AG09309 (cell line): Measurements from ENCODE around the gene TRABD2B.

Experiments used
- DNase-seq: peaks from one replicate; pipeline ENCODE4 v3.0.0-alpha.2; 2010; ENCODE audit warnings: low read depth
- H3K4me3 ChIP-seq: 2 replicates; pipeline ENCODE4 v1.5.1; 2011; ENCODE audit warnings: mild to moderate bottlenecking, low read depth, low read length, moderate library complexity; ENCODE audit not compliant: control insufficient read depth
- TF ChIP-seq, protein P1 (sequence below): IDR thresholded peaks from 2 replicates; pipeline ENCODE4 v1.5.1; 2011; ENCODE audit warnings: mild to moderate bottlenecking, low read depth, low read length, inconsistent platforms; ENCODE audit not compliant: insufficient read depth, control insufficient read depth; ENCODE audit errors: missing control alignments

Gene TRABD2B

DNA sequence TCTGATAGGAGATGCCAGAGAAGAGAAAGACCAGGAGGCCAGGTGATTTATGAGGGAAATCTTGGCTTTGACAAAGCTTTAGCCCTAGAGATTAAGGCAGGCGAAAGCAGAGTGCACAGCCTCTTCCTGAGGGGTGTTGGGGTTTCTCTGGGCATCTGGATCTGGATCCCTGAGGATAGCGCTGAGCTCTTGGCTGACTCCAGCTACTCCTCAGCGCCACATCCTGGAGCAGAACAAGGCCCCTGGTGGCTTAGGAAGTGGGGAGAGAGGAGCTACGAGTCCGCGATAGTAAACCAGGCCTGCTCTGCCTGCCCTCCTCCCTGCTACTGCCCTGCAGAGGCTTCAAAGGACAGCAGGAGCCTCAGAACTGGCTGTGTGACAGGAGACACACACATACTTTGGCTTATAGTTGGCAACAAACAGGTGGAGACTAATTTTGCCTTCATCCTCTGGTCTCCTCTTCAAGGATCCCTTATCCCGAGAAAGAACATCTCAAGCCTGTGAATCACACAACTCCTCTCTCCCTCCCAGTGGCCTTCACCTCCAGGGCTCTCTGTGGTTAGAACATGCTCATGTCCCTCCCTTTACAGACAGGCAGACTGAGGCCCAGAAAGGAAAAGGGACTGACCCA is 66.9 kb downstream of the TRABD2B start:
- H3K4me3 ChIP-seq = no peak overlapping the region
- DNase-seq = no peak
- TF ChIP-seq, protein P1, sequence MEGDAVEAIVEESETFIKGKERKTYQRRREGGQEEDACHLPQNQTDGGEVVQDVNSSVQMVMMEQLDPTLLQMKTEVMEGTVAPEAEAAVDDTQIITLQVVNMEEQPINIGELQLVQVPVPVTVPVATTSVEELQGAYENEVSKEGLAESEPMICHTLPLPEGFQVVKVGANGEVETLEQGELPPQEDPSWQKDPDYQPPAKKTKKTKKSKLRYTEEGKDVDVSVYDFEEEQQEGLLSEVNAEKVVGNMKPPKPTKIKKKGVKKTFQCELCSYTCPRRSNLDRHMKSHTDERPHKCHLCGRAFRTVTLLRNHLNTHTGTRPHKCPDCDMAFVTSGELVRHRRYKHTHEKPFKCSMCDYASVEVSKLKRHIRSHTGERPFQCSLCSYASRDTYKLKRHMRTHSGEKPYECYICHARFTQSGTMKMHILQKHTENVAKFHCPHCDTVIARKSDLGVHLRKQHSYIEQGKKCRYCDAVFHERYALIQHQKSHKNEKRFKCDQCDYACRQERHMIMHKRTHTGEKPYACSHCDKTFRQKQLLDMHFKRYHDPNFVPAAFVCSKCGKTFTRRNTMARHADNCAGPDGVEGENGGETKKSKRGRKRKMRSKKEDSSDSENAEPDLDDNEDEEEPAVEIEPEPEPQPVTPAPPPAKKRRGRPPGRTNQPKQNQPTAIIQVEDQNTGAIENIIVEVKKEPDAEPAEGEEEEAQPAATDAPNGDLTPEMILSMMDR = no peak

DNA sequence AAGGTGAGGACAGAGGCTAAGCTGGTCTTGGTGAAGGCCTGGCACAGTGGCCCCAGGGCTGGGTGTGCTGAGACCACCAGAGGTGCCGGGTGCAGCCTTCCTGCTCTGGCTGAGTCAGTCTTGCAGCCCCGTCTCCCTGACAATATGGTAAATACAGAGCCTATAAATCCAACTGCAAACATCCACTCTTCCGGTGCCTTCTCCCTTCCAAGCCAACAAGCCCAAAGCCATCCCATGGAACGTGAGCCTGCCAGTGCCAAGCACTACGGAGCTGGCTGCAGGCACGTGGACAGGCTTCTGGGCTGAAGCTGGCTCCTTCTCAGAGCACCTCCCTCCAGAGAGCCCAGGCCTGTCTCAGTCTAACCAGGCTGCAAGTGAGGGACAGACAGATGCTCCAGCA is 70.0 kb downstream of the TRABD2B start:
- no peak overlapping the region for H3K4me3 ChIP-seq
- no peak for DNase-seq
- TF ChIP-seq, protein P1 = no peak

DNA sequence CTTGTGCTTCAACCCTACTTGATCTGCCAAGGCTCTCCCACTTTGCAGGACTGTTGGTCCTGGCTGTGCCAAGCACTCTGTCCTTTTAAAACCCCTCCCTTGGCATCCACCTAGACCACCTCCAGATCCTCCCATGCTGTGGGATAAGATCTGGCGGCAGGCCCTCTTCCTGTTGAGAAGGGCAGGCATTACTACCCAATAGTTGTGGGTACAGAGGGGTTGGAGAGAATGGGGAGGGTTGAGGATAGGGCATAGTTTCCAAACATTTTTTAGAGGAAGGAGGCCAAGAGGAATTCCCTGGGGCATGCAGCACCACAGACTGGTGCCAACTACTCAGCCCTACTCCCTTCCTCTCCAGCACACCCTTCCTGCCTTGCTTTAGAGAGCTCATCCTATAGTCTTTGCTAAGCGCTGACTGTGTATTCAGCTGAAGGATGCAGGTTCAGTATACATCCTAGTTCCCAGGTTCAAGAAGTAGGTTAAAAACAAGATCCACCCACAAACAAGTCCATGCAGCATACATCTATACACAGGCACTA is 70.7 kb downstream of the TRABD2B start:
- no peak overlapping the region for H3K4me3 ChIP-seq
- TF ChIP-seq, protein P1 = no peak
- DNase-seq = no peak

DNA sequence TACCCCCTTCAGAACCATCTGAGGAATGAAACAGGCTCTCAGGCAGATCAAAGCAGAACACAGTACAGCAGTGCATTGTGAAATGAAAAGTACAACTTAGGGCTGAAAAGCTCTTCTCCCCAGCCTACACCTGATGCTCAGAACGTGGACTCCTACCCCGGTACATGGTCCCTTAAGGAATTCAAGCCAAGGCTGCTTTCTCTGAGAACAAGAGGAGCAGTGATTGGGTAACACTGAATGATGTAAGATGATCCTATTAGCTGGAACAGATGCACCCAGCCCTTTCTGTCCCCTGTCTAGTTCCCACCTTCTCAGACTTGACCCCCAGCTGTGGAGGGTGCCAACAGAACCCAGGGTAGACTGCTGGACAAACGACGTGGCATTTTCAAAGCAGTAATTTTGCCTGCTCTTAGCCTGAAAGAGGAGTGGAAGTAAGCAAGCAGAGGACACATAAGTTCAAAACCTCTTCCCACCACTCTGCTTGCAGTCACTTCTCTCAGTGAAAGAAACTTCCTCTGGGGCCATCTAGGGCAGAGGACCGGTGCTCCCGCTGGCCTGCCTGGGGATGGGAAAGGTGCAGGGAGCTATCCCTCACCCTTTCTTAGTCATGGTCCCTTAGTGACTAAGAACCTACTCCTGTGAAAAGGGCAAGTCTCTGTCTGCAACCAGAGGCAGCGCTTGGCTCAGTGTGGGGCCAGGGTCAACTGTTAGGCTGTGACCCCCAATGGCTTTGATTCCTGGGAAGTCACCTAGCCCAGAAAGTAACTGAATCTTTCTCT is 72.7 kb downstream of the TRABD2B start:
- TF ChIP-seq, protein P1 = no peak
- no peak overlapping the region for H3K4me3 ChIP-seq
- no peak for DNase-seq

DNA sequence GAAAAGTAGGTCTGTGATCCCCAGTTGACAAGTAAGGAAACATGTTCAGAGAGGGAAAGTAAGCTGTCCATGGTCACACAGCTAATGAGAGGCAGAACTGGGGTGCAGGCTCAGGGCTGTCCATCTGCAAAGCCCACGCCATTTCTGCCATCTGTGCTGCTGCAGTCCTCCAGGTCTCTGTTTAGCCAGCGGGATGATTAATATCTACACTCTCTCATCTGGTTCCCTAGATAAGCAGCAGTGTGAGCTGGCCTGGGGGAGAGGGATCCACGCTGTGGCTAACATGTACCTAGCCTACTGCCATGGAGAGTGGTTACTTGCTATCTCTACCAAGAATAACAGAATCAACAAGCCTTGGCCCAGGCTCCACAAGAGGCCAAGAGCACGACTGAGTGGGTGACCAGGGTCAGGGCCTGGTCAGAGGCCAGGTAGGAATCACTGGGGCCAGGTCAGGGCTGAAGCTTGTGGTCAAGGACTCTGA is 75.2 kb downstream of the TRABD2B start:
- H3K4me3 ChIP-seq = no peak overlapping the region
- TF ChIP-seq, protein P1 = no peak
- DNase-seq = no peak

DNA sequence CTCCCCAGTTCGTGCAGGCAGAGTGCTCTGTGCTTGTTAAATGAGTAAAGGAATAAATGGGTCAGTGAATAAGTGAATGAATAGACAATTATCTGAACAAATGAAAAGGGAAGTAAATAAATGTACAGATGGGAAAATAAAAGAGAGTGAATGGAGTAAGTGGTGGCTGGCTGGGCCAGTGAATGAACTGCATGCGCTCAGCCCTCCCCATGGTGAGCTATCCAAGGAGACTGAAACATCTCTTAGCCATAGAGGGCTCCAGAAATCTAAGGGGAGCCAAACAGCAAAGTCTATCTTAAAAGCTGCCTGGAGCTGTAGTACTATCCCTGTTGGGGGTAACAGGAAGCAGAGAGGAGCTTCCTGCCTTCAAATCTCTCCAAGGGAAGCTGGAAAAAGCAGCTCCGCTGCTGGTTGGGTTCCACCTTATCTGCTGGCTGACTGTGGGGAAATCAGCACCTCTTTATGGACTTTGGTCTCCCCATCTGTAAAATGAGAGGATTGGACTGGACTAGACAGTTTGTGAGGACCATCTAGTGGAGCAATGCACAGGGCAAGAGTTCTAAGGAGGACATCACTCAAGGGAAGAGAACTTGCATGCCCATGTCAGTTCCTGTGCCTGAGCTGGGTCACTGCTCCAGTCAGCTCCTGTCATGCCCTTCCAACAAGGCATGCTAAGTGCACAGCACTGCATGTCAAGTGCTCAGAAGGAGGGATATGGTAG is 77.9 kb downstream of the TRABD2B start:
- DNase-seq = no peak
- TF ChIP-seq, protein P1 = no peak
- no peak overlapping the region for H3K4me3 ChIP-seq
